ENCODE results near the gene KCNH2. TPM values are rescaled to one million over a fixed set of nuclear protein-coding genes. Genes with fewer than 3 reads are reported as not detected.

KCNH2 gene
- total RNA-seq, 1 experiment from 2014 or later = 16.2 TPM

DNA sequence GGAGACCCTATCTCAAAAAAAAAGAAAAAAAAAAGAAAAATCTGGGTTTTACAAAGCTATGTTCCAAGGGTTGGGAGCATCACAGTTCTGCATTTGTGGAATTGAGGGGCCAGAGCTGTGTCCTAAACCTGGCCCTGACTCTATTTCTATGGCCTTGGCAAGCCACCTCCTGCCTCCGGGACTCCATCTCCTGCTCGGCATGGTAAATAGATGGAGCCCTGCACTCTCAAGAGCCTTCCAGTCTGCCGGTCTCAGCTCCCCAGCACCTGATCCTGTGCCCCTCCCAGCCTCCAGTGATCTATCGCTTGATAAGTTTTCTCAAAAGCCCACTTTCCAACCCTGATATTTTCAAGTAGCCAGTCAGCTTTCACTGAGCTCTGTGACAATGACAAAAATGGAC, 43.0 kb downstream of the KCNH2 start (continued):
- TF ChIP-seq MYBL2 (CRISPR knock-in tag; IDR thresholded peaks at IDR 0.05) (no peak), FOXK1 (CRISPR knock-in tag; IDR thresholded peaks at IDR 0.05) (no peak), TP53 (CRISPR knock-in tag; IDR thresholded peaks at IDR 0.05) (no peak), TCF7 (CRISPR knock-in tag; IDR thresholded peaks at IDR 0.05; ENCODE audit: low read depth) (no peak), ZNF671 (CRISPR knock-in tag; IDR thresholded peaks at IDR 0.05) (no peak), OVOL2 (CRISPR knock-in tag; IDR thresholded peaks at IDR 0.05; ENCODE audit: borderline replicate concordance) (no peak), GABPB1 (CRISPR knock-in tag; IDR thresholded peaks at IDR 0.05) (no peak), RELA (CRISPR knock-in tag; IDR thresholded peaks at IDR 0.05; ENCODE audit: borderline replicate concordance) (no peak)
- TF ChIP-seq, protein P1, sequence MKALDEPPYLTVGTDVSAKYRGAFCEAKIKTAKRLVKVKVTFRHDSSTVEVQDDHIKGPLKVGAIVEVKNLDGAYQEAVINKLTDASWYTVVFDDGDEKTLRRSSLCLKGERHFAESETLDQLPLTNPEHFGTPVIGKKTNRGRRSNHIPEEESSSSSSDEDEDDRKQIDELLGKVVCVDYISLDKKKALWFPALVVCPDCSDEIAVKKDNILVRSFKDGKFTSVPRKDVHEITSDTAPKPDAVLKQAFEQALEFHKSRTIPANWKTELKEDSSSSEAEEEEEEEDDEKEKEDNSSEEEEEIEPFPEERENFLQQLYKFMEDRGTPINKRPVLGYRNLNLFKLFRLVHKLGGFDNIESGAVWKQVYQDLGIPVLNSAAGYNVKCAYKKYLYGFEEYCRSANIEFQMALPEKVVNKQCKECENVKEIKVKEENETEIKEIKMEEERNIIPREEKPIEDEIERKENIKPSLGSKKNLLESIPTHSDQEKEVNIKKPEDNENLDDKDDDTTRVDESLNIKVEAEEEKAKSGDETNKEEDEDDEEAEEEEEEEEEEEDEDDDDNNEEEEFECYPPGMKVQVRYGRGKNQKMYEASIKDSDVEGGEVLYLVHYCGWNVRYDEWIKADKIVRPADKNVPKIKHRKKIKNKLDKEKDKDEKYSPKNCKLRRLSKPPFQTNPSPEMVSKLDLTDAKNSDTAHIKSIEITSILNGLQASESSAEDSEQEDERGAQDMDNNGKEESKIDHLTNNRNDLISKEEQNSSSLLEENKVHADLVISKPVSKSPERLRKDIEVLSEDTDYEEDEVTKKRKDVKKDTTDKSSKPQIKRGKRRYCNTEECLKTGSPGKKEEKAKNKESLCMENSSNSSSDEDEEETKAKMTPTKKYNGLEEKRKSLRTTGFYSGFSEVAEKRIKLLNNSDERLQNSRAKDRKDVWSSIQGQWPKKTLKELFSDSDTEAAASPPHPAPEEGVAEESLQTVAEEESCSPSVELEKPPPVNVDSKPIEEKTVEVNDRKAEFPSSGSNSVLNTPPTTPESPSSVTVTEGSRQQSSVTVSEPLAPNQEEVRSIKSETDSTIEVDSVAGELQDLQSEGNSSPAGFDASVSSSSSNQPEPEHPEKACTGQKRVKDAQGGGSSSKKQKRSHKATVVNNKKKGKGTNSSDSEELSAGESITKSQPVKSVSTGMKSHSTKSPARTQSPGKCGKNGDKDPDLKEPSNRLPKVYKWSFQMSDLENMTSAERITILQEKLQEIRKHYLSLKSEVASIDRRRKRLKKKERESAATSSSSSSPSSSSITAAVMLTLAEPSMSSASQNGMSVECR (CRISPR knock-in tag; IDR thresholded peaks at IDR 0.05; ENCODE audit: borderline replicate concordance) = no peak
- TF ChIP-seq, protein P2, sequence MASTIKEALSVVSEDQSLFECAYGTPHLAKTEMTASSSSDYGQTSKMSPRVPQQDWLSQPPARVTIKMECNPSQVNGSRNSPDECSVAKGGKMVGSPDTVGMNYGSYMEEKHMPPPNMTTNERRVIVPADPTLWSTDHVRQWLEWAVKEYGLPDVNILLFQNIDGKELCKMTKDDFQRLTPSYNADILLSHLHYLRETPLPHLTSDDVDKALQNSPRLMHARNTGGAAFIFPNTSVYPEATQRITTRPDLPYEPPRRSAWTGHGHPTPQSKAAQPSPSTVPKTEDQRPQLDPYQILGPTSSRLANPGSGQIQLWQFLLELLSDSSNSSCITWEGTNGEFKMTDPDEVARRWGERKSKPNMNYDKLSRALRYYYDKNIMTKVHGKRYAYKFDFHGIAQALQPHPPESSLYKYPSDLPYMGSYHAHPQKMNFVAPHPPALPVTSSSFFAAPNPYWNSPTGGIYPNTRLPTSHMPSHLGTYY (CRISPR knock-in tag; IDR thresholded peaks at IDR 0.05) = no peak
- TF ChIP-seq, protein P3, sequence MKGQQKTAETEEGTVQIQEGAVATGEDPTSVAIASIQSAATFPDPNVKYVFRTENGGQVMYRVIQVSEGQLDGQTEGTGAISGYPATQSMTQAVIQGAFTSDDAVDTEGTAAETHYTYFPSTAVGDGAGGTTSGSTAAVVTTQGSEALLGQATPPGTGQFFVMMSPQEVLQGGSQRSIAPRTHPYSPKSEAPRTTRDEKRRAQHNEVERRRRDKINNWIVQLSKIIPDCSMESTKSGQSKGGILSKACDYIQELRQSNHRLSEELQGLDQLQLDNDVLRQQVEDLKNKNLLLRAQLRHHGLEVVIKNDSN (CRISPR knock-in tag; IDR thresholded peaks at IDR 0.05) = no peak
- TF ChIP-seq, protein P4, sequence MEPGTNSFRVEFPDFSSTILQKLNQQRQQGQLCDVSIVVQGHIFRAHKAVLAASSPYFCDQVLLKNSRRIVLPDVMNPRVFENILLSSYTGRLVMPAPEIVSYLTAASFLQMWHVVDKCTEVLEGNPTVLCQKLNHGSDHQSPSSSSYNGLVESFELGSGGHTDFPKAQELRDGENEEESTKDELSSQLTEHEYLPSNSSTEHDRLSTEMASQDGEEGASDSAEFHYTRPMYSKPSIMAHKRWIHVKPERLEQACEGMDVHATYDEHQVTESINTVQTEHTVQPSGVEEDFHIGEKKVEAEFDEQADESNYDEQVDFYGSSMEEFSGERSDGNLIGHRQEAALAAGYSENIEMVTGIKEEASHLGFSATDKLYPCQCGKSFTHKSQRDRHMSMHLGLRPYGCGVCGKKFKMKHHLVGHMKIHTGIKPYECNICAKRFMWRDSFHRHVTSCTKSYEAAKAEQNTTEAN (CRISPR knock-in tag; IDR thresholded peaks at IDR 0.05) = no peak
- TF ChIP-seq, protein P5, sequence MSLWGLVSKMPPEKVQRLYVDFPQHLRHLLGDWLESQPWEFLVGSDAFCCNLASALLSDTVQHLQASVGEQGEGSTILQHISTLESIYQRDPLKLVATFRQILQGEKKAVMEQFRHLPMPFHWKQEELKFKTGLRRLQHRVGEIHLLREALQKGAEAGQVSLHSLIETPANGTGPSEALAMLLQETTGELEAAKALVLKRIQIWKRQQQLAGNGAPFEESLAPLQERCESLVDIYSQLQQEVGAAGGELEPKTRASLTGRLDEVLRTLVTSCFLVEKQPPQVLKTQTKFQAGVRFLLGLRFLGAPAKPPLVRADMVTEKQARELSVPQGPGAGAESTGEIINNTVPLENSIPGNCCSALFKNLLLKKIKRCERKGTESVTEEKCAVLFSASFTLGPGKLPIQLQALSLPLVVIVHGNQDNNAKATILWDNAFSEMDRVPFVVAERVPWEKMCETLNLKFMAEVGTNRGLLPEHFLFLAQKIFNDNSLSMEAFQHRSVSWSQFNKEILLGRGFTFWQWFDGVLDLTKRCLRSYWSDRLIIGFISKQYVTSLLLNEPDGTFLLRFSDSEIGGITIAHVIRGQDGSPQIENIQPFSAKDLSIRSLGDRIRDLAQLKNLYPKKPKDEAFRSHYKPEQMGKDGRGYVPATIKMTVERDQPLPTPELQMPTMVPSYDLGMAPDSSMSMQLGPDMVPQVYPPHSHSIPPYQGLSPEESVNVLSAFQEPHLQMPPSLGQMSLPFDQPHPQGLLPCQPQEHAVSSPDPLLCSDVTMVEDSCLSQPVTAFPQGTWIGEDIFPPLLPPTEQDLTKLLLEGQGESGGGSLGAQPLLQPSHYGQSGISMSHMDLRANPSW (CRISPR knock-in tag; conservative IDR thresholded peaks at IDR 0.05; ENCODE audit: low read depth) = no peak
- TF ChIP-seq, protein P6, sequence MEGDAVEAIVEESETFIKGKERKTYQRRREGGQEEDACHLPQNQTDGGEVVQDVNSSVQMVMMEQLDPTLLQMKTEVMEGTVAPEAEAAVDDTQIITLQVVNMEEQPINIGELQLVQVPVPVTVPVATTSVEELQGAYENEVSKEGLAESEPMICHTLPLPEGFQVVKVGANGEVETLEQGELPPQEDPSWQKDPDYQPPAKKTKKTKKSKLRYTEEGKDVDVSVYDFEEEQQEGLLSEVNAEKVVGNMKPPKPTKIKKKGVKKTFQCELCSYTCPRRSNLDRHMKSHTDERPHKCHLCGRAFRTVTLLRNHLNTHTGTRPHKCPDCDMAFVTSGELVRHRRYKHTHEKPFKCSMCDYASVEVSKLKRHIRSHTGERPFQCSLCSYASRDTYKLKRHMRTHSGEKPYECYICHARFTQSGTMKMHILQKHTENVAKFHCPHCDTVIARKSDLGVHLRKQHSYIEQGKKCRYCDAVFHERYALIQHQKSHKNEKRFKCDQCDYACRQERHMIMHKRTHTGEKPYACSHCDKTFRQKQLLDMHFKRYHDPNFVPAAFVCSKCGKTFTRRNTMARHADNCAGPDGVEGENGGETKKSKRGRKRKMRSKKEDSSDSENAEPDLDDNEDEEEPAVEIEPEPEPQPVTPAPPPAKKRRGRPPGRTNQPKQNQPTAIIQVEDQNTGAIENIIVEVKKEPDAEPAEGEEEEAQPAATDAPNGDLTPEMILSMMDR (IDR thresholded peaks at IDR 0.05) = no peak

Measured in WTC11 (cell line).